Measurements from ENCODE around the gene FZD10.

Gene FZD10

DNA sequence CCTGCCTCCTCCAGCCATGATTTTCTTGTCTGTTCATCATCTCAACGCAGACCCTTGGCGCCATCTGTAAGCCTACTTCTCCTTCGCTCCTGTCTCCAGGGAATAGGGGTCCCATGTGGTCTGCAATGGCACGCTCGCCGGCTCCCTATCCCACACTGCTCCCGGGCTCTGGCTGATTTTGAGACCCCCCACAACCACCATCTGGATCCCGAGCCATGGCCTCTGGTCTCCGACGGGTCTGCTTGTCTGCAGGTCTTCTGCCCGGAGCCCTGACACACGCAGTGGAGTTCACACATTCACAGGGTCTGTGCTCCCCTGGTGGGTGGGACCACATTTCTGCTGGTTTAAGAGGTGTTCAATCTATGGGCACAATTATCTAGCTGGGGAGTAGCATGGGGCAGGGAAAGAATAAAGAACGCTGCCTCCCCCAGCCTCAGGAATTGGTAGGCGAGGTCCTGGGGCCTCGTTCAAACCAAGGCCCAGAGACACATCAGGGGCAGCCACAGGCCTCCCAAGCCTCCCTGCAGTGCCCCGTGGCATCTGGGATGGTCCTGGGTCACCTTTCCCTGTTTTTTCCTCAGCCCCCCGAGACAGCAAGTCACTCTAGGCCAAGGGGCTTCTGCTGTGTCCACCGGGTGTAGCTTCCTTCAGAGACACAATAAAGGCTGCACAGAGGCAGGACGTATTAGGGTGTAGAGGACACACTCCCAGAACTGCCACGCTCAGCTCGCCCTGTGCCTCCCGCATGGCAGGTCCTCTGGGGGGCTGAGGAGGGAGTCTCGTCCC lies 21.5 kb downstream of the FZD10 start:
- no peak for DNase-seq

DNA sequence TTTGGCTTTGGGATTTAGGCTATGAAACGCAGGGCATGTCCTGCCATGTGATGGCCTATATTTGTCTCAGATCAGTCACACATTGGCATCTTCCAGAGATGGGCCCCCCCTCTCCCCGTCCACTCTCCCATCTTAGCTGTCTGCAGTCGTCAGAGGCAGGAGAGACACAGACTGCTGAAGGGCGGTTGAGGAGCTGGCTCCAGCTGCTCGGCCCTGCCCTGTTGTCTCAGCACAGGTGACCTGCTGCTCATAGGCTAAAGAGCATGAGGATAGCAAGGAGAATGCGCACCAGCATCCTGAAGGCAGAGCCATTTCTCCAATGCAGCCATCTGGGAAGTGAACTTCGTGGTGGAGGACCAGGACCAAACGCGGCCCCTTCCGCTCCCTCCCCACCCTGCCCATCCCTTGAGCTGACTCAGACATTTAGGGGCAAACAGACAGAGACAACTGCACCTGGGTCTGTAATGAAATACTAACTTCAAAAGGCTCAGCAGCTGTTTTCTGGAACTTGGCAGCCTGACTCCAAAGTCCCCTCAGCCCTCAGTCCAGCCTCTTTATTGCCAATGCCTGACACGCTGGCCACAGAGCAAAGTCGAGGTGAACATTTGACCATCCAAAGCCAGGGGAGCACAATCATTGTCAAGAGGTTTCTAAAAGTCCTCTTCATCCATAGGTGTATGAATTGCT lies 22.3 kb downstream of the FZD10 start:
- no peak for DNase-seq

DNA sequence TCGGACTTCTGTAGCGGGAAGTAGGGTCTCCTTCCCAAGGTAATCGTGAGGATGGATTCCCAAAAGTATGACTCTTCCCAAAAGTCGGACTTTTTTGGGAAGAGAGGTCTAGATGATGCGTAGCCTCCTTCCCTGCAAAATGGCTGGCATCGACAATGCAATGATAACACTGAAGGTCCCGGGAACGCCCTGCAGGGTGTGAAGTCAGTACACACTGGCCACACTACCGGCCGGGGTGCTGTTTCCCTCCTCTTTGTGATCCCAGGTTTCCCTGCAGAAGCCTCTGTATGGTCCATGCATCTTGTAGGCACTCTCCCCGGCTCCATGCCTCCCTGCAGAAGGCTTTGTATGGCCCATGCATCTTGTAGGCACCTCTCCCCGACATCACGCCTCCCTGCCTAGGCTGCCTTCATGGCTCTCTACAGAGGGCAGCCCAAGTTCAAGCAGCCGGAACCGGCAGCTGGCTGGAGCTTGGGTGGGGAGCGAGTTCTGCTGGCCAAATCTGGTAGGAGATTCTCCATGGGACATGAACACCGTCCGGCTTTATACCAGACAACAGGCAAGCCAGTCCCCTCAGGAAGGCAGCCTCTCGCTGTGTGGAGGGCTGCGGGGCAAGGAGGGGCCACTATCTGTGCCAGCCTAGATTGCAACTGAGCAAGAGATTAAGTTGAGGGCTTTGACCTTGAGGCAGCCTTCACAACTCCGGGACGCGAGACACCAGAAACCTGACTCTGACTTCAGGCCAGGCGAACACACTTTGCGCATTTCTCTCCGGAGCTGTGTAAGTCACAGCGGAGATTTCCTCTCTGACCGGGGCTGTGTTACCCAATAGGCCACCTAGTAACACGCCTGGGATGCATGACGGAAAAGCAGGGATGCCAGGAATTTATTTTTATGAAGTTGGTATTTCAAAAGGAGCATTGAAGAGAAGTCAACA lies 23.5 kb downstream of the FZD10 start:
- DNase-seq = no peak

DNA sequence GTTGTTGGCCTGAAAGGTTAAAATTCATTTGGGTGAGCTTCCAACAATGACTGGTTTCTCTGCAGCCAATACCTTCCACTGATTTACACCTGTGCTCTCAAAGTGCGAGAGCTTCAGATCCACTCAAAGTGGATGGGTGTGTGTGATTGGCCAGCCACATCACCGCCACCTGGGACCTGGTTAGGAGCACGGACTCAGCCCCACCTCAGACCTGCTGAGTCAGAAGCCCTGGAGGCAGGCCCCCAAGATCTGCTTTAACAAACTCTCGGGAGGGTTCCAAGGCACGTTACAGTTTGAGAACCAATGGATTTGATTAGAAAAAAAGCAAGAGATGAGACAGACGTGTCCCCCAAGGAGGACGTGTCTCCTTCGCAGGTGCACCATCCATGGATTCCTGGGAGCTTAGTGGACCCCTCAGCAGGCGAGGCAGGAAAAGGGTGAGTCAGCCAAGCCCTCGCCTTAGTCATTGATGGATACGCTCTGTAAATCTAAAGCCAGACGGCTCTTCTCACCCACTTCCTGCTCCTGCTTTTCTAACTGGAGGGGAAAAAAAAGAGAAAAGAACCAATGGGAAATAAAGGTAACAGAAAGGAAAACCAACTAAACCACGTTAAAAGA lies 24.5 kb downstream of the FZD10 start:
- DNase-seq = no peak

DNA sequence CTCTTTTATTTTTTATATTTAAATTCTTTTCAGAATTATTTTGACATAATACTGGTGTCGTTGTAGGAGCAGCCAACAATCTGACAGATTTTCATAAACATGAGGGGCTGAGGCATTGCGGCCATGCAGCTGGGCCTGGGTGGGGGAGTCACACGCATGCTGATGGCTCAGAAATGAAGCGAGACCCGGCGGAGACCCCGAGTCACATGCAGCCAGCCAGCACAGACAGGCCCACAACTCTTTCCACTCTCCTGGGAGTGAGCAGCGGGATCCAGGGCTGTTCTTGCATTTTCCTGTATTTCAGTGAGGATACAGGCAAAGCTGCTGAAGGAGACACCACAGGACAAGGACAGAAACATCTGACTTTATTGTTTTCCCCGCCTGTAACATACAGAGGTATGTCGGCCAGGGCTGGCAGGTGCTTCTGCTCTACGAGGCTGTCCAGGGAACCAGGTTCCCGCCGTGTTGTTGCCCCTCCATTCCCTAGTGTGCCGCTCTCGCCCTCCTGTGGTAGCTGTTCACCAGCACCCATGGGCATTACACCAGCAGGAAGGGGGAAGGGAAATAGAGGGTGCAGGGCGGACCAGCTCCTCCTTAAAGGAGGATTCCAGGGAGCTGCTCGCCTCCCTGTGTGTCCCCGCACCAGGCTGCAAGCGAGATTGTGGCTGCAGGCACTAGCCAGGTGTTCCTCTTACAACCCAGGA lies 30.5 kb downstream of the FZD10 start:
- DNase-seq = no peak

DNA sequence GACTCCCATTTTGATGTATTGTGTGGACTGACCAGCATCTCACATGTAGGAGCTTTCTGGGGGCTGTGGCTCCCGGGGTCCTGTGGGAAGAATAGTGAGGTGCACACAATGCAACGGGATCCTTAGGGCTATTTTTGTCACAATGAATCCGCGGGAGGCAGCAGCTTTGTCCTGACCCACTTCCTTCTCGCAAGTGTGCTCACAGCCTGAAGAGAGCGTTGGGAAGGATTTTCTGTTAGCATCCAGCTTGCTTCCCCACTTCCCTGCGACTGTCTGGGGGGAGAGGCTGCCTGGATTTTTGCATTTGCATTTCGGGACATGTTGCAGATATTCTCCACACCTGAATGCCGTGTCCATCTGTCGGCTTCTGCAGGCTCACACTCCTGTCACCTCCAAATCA lies 31.9 kb downstream of the FZD10 start:
- DNase-seq = no peak

DNA sequence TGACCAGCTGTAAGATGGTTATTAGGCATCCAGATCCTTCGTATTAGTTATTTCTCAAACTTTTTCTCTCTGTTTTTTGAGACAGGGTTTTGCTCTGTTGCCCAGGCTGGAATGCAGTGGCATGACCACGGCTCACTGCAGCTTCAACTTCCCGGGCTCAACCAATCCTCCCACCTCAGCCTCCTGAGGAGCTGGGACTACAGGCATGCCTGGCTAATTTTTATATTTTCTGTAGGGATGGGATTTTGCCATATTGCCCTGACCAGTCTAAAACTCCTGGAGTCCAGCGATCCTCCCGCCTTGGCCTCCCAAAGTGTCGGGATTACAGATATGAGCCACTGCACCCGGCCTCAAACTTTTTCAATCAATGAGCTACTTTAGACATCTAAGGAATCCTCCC lies 33.1 kb downstream of the FZD10 start:
- no peak for DNase-seq

DNA sequence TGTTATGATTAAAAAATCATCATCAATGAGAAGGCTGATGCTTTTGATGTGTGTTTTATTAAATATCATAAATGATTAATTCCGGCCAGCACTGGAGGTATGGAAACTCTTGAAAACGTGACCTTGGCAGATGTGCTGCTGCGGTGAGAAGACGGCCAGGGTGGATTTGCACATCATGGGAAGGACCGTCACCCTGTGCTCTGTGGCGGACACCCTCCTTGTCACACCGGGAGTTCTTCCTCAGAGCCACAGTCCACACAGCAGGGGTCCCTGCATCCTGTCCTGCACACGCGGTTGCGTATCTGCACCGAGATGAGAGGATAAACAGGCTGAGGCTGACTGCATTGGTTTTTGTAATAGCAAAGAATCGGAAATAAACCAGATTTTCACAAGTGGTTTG lies 33.5 kb downstream of the FZD10 start:
- DNase-seq = no peak

DNA sequence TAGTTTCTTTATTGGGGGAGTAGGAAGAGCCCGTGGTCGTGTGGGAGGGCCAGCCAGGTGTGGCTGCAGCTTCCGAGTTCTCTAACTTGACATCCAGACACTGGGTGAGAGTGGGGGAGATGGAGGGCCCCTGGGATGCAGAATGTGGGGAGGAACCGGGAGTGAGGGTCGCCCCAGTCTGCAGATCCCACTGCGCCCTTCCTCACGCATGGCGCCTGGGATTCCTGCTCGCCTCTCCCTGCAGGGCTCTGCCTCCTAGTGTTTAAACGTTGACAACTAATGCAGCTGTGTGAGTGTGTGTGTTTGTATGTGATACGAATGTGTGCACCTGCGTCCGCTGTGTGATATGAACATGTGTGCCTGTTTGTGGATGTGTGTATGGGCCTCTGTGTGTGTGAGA lies 34.6 kb downstream of the FZD10 start:
- no peak for DNase-seq

DNA sequence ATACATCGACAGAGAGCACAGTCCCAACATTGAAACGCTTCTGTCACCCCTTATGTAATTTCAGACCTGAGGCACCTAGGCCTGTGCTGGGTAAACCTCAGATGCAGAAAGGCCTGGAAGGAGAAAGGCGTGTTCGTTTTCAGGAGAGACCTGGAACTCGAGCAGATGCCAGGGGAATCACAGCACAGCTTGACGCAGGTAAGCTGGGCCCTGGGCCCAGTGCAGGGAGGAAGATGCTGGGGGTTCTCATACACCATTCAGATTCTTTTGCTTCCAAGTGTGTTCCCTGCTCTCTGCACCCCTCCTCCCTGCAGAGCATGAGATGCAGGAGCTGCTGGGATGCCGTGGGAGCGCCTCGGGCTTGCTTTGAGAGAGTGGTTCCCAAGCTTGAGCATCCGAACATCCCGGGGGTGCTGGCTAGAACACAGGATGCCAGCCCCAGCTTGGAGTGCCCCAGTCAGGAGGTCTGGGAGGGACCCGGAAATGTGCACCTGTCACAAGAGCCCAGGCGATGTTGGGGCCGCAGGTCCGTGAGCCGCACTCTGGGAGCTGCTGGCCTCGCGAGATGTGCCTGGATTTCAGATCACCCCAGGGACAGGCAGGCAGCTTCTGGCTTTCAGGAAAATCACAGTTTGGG lies 35.9 kb downstream of the FZD10 start:
- DNase-seq = no peak

DNA sequence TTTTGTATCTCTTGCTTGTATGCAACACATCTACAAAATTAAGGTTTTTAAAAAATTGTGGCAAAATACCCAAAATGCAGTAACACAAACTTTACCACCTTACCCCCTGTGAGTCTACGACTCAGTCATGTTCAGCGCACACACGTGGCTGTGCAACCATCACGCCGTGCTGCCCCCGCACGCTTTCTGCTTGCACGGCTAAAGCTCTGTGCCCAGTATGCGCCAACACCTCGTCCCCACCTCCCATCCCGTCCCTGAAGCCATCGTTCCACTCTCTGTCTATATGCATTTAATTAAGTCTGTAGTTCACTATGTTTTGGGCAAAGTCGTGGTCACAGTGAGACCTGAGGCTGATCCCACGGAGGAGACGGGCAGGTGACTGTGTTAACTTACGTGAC lies 36.4 kb downstream of the FZD10 start:
- DNase-seq = no peak

DNA sequence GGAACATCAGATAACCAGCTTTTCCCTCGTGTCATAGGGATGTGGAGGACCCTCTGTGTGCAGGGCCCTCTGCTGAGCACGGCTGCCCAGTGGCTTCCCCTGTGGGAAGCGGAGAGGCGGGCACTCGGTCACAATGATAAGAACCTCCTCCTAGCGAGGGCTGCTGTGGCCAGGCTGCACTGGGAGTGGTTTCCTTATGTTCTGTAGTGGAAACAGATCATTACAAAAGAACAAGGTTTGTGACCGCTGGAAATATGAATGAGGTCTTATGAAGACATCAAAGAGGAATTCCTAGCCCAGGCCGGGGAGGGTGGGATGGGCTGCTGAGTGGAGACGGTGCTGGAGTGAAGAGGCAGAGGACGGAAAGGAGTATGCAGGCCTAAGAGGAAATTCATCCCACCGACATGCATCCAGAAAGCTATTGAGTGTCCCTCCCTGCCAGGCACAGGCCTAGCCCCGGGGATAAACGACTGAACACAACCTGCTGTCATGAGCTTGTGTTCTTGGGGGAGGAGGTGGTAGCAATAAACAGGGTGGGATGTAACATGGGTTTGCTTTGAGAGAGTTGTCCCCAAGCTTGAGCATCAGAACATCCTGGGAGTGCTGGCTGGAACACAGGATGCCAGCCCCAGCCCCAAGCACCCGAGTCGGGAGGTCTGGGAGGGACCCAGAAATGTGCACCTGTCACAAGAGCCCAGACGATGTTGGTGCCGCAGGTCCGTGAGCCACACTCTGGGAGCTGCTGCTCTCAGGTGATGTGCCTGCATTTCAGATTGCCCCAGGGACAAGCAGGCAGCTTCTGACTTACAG lies 37.5 kb downstream of the FZD10 start:
- DNase-seq = no peak

DNA sequence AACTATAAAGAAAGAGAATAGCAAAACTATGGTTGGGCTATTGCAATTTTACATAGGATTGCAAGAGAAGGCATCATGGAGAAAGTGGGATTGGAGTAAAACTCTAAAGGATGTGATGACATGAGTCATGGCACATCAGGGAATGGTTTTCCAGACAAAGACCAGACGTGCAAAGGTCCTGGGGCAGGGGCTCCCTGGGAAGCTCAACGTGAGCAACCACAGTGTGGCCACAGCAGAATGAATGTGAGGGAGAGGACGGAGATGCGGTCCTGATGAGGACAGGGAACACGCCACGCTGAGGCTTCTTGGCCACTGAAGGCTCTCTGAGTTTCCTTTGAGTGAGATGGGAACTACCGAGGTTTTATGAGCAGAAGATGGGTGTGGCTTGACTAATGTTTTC lies 38.2 kb downstream of the FZD10 start:
- DNase-seq = no peak

DNA sequence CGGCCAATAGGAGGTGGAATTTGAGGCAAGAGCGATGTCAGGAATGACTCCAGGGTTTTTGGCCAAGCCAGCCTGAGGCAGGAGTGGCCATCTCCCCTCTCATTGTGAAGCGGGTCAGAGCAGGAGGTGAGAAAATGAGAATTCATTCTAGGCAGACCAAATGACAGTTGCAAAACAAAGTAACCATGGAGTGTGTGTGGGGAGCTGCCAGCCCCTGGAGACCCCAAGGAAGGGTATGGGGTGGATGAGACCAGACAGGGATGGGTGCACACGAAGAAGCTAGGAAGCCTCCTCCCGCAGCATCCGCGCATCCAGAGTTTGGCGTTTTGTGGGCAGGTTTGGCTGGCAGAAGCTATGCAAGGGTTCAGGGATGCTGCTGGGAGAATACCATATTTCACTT lies 38.8 kb downstream of the FZD10 start:
- DNase-seq = no peak

DNA sequence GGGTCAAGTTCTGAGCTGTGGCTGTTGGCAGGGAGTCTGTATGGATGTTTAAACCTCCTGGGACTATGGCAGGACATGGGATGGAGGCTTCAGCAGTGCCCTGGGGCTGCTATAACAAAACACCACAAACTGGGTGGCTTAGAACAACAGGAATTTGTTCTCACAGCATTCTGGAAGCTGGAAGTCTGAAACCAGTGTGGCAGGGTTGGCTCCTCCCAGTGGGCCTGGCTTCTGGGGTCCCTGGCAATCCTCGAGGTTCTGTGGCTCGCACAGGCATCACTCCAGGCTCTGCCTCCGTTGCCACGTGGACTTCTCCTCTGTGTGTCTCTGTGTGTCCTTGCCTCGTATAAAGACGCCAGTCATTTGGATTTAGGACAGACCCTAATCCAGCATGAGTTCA lies 39.9 kb downstream of the FZD10 start:
- no peak for DNase-seq

DNA sequence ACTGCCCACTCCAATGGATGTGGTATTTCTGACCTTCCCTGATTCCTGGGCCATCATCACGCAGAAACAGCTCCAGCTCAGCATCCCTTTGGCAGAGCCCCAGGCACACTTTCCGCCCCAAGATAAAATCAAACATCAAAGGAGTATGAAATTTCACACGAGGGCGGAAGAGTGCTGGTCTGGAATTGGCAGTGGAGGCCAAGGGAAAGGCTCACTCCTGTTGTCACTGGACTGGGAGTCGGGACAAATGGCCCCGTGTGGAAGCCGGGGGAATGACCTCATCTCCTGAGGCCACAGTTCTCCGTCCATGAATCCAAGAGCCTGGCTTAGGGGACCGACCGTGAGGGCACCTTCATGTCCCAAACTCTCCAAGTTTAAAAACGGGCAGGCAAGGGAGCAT lies 40.9 kb downstream of the FZD10 start:
- no peak for DNase-seq

DNA sequence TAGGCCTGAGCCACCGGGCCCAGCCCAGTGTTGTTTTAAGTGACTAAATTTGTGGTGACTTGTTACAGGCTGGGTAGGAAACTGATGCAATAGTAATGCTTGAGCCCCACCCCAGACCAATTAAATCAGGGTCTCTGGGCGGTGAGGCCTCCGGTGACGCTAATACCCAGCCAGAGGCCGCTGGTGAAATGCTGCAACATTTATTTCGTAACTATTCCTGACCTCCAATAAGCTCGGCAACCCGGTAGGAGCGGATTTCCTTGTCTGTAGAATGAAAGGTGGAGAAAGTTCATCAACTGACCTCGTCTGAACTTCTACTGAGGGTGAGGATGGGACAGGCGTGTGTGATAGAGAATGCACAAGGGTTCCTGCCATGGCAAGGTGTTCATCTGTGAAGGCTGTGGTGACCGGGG lies 42.3 kb downstream of the FZD10 start:
- no peak for DNase-seq

DNA sequence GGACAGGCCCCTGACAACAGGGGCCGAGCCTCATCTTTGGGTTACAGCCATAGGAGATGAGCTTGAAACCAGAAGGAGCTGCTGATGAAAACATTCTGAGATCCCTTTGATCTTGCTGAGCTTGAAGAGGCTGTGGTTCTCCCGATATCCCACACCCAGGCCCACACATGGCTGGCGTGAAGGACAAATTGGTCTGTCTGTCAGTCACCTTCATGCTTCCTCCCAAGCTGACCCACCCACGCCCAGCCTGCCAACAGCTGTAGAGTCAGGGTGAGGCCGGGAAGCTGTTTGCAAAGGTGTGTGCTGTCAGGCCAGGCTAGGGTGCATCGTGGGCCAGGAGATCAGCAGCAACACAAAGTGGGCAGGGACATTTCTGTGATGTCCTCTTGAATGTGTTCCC lies 43.2 kb downstream of the FZD10 start:
- no peak for DNase-seq

DNA sequence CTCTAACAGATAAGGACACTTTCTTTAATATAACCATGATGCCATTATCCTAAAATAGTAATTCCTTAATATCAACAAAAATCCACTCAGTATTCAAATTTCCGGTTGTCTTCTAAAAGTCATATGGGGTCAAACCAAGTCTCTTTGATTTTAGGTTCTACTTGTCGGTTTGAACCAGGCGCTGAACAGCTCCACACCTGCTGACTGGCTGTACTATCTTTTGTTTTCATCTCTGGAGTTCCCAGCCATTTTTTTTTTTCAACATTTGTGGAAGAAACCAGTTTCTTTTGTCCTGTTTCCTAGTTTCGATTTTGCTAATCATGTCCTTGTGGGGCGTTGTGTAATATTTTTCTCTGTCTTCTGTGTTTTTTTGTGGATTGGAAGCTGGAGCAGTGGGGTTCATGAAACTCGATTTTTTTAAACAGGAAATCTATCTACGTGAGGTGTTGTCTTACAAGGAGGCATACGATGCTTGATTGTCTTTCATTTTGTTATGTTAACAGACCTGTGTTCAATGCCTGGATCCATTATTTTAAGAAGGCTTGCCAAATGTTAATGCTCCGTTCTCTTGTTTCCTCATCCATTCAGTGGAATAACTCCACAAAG lies 50.2 kb downstream of the FZD10 start:
- no peak for DNase-seq

DNA sequence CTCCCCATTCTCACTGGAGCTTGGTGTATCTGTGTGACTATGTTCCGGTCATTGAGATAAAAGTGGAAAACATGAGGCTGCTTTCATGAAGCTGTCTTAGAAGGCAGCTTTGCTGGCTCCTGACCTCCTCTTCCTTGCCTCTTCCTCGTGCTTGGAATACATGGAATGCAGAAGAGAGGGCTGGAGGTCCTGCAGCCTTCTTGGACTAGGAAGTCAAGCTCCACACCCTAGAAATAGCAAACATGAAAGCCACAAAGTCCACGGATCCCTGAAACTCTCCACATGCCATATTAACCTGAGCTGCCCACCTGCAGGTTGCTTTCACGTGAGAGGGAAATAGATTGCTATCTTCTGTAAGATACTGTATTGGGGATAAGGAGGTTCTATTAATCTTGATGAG lies 51.0 kb downstream of the FZD10 start:
- DNase-seq = no peak

All from NCI-H69 (cell line).